CD14-positive monocyte (primary cell): Measurements from ENCODE around the gene AGPAT2. TPM values are rescaled to one million over a fixed set of nuclear protein-coding genes. Genes with fewer than 3 reads are reported as not detected.

Experiments used
- DNase-seq, 3 donors: peaks; one replicate each; pipeline ENCODE4 v3.0.0-alpha.2; 2011 to 2022
- H2AFZ ChIP-seq: 2 replicates; pipeline ENCODE4 v1.6.0; 2012; ENCODE audit warnings: mild to moderate bottlenecking, low read depth, low read length, inconsistent platforms; ENCODE audit not compliant: insufficient read depth, poor library complexity, severe bottlenecking
- H3K27ac ChIP-seq, 2 donors: 1 replicate in 1 of 2; 2 replicates in 1 of 2; pipeline ENCODE4 v1.5.1; 2012 to 2013; ENCODE audit warnings: low read length in 2 of 2, control low read depth in 1 of 2, inconsistent platforms in 1 of 2, low read depth in 1 of 2, mild to moderate bottlenecking in 1 of 2
- H3K27me3 ChIP-seq, 2 donors: one replicate each; pipeline versions ENCODE4 v1.6.0 to v1.6.1; 2011 to 2013; ENCODE audit warnings: low read length in 2 of 2; ENCODE audit not compliant: control insufficient read depth in 2 of 2, insufficient read depth in 2 of 2
- H3K36me3 ChIP-seq, 2 donors: replicated peaks in 1 of 2; 1 replicate in 1 of 2; 2 replicates in 1 of 2; pipeline versions ENCODE4 v1.5.1 to v1.6.1; 2012 to 2013; ENCODE audit warnings: low read length in 2 of 2, control low read depth in 1 of 2, inconsistent platforms in 1 of 2, mild to moderate bottlenecking in 1 of 2; ENCODE audit not compliant: insufficient read depth in 2 of 2, control insufficient read depth in 1 of 2
- H3K4me1 ChIP-seq, 2 donors: 1 replicate in 1 of 2; 2 replicates in 1 of 2; pipeline versions ENCODE4 v1.5.1 to v1.6.1; 2012 to 2013; ENCODE audit warnings: low read length in 2 of 2, control low read depth in 1 of 2, inconsistent platforms in 1 of 2, mild to moderate bottlenecking in 1 of 2, moderate library complexity in 1 of 2; ENCODE audit not compliant: insufficient read depth in 2 of 2, control insufficient read depth in 1 of 2
- H3K4me2 ChIP-seq: replicated peaks from 2 replicates; pipeline ENCODE3; 2012; ENCODE audit warnings: low read length, moderate library complexity, mild to moderate bottlenecking; ENCODE audit not compliant: poor library complexity, severe bottlenecking; ENCODE audit errors: extremely low read depth
- H3K4me3 ChIP-seq, 3 experiments: fragments of 200-600 bp in 1 of 3; sonication (generic) in 1 of 3; replicated peaks in 1 of 3; 1 replicate in 2 of 3; 2 replicates in 1 of 3; pipeline ENCODE4 v1.5.1; 2011 to 2013; ENCODE audit warnings: low read length in 3 of 3, mild to moderate bottlenecking in 3 of 3, control low read depth in 2 of 3, low read depth in 2 of 3, inconsistent platforms in 1 of 3, moderate library complexity in 1 of 3
- H3K79me2 ChIP-seq: 2 replicates; pipeline ENCODE4 v1.6.0; 2012; ENCODE audit warnings: mild to moderate bottlenecking, control low read depth, inconsistent platforms, low read length, moderate library complexity; ENCODE audit not compliant: insufficient read depth
- H3K9ac ChIP-seq: 2 replicates; pipeline ENCODE4 v1.6.0; 2017; ENCODE audit warnings: low read length, mild to moderate bottlenecking; ENCODE audit not compliant: insufficient read depth, poor library complexity, severe bottlenecking
- H3K9me3 ChIP-seq, 2 donors: replicated peaks in 1 of 2; 1 replicate in 1 of 2; 2 replicates in 1 of 2; pipeline versions ENCODE4 v1.5.1 to v1.6.1; 2012 to 2013; ENCODE audit warnings: low read length in 2 of 2, control low read depth in 1 of 2; ENCODE audit not compliant: control insufficient read depth in 1 of 2, insufficient read depth in 1 of 2
- H4K20me1 ChIP-seq: 2 replicates; pipeline ENCODE4 v1.6.0; 2012; ENCODE audit warnings: mild to moderate bottlenecking, low read length, control low read depth, moderate library complexity; ENCODE audit not compliant: insufficient read depth
- H3K27ac Mint-ChIP-seq, 7 donors: one replicate each; pipeline ENCODE4 v1.8.0; 2020; ENCODE audit warnings: mild to moderate bottlenecking in 7 of 7, mixed read lengths in 7 of 7, moderate library complexity in 6 of 7, inconsistent platforms in 2 of 7
- H3K27me3 Mint-ChIP-seq, 3 donors: one replicate each; pipeline ENCODE4 v1.8.0; 2021 to 2022; ENCODE audit warnings: low read depth in 3 of 3, mild to moderate bottlenecking in 3 of 3, mixed read lengths in 3 of 3, moderate library complexity in 3 of 3, inconsistent platforms in 1 of 3
- H3K36me3 Mint-ChIP-seq, 2 donors: one replicate each; pipeline ENCODE4 v1.8.0; 2020; ENCODE audit warnings: mixed read lengths in 2 of 2, inconsistent platforms in 1 of 2, mild to moderate bottlenecking in 1 of 2
- H3K4me1 Mint-ChIP-seq: one replicate; pipeline ENCODE4 v1.8.0; 2020; ENCODE audit warnings: mild to moderate bottlenecking, mixed read lengths
- H3K4me3 Mint-ChIP-seq, 2 donors: one replicate each; pipeline ENCODE4 v1.8.0; 2020; ENCODE audit warnings: mild to moderate bottlenecking in 2 of 2, mixed read lengths in 2 of 2, moderate library complexity in 1 of 2
- H3K9me3 Mint-ChIP-seq, 7 donors: one replicate each; pipeline ENCODE4 v1.8.0; 2020 to 2022; ENCODE audit warnings: mixed read lengths in 7 of 7, mild to moderate bottlenecking in 6 of 7, moderate library complexity in 6 of 7, inconsistent platforms in 2 of 7
- WGBS: methylation state at CpG from one replicate; pipeline ENCODE4 v1.1.5; 2013; ENCODE audit warnings: missing lambda C conversion rate; ENCODE audit not compliant: insufficient coverage; 5-methylcytosine and 5-hydroxymethylcytosine counted together
- intact Hi-C, 2 donors: fragments of 100-400 bp; cut with micrococcal nuclease; formaldehyde crosslinking; loops; one replicate each; pipeline versions ENCODE4 v1.15.0 to v1.15.1; 2023
- polyA plus RNA-seq, 3 donors: library from polyadenylated mRNA; depleted of rRNA in 1 of 3; unstranded in 2 of 3; stranded (reverse) in 1 of 3; fragments of 300-500 nt in 2 of 3; fragments of >200 nt in 1 of 3; fragmentation: Illumina TruSeq in 2 of 3; gene quantifications; 1 replicate in 2 of 3; 2 replicates in 1 of 3; pipeline ENCODE4 v1.2.3, GENCODE V29; 2012 to 2021
- TF ChIP-seq, protein P1 (sequence below): fragments of 200-600 bp; IDR thresholded peaks from one replicate; pipeline ENCODE4 v1.8.0; 2022; ENCODE audit warnings: antibody characterized with exemption, mild to moderate bottlenecking

Gene AGPAT2
- polyA plus RNA-seq, 3 donors, result 80.1 to 139 (median 116) TPM

- H3K9ac ChIP-seq, result no peak overlapping the region
- no peak overlapping the region for H2AFZ ChIP-seq
- H3K27me3 ChIP-seq, result peaks cover 46 to 81% of the 10 kb centered on the region in 2 donors
- Mint-ChIP-seq H3K27me3 (peaks cover 69 to 89% (median 71%) of the 10 kb centered on the region in 3 donors), H3K4me3 (no peak overlapping the region), H3K27ac (no peak overlapping the region), H3K4me1 (peaks cover 8% of the 10 kb centered on the region), H3K36me3 (no peaks in the 10 kb centered on the region), H3K9me3 (peaks cover 0 to 12% (median 7%) of the 10 kb centered on the region in 7 donors)
- H3K9me3 ChIP-seq, result no peaks in the 10 kb centered on the region
- WGBS, result under 1% methylated on average over 106 of the region's 109 CpGs
- H3K4me2 ChIP-seq, result peak overlapping the region; percentile 65
- TF ChIP-seq, protein P1, sequence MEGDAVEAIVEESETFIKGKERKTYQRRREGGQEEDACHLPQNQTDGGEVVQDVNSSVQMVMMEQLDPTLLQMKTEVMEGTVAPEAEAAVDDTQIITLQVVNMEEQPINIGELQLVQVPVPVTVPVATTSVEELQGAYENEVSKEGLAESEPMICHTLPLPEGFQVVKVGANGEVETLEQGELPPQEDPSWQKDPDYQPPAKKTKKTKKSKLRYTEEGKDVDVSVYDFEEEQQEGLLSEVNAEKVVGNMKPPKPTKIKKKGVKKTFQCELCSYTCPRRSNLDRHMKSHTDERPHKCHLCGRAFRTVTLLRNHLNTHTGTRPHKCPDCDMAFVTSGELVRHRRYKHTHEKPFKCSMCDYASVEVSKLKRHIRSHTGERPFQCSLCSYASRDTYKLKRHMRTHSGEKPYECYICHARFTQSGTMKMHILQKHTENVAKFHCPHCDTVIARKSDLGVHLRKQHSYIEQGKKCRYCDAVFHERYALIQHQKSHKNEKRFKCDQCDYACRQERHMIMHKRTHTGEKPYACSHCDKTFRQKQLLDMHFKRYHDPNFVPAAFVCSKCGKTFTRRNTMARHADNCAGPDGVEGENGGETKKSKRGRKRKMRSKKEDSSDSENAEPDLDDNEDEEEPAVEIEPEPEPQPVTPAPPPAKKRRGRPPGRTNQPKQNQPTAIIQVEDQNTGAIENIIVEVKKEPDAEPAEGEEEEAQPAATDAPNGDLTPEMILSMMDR, result no peak
- no peaks in the 10 kb centered on the region for H4K20me1 ChIP-seq
- H3K36me3 ChIP-seq, result no peaks in the 10 kb centered on the region
- peaks cover 4 to 19% of the 10 kb centered on the region in 2 donors for H3K4me1 ChIP-seq
- H3K4me3 ChIP-seq, result no peak overlapping the region
- intact Hi-C loops, result no loop called here
- no peak overlapping the region for H3K27ac ChIP-seq
- no peaks in the 10 kb centered on the region for H3K79me2 ChIP-seq
- DNase-seq, result no peak
Measured at GRCh38 chr9:136665704-136666371, 21.4 kb downstream of the AGPAT2 start.

- no peaks in the 10 kb centered on the region for H3K79me2 ChIP-seq
- intact Hi-C loops, result no loop called here
- H3K4me1 ChIP-seq, result peaks cover 4 to 19% of the 10 kb centered on the region in 2 donors
- no peak overlapping the region for H3K27ac ChIP-seq
- peak overlapping the region in 1 of 3 experiments; percentile 61 for H3K4me3 ChIP-seq
- peaks cover 0 to 1% of the 10 kb centered on the region in 2 donors for H3K9me3 ChIP-seq
- peak overlapping the region; percentile 29 for H2AFZ ChIP-seq
- peaks cover 50 to 84% of the 10 kb centered on the region in 2 donors for H3K27me3 ChIP-seq
- H3K9ac ChIP-seq, result no peak overlapping the region
- no peaks in the 10 kb centered on the region for H3K36me3 ChIP-seq
- Mint-ChIP-seq H3K27me3 (peaks cover 73 to 89% (median 75%) of the 10 kb centered on the region in 3 donors), H3K9me3 (peaks cover 0 to 12% (median 7%) of the 10 kb centered on the region in 7 donors), H3K36me3 (no peaks in the 10 kb centered on the region), H3K4me1 (peaks cover 8% of the 10 kb centered on the region), H3K27ac (no peak overlapping the region), H3K4me3 (peak overlapping the region; percentile 67 to 78)
- peak overlapping the region; percentile 65 for H3K4me2 ChIP-seq
- no peaks in the 10 kb centered on the region for H4K20me1 ChIP-seq
- peak in 2 of 3 donors; percentile 21 to 42 for DNase-seq
- under 1% methylated on average over 49 of the region's 49 CpGs for WGBS
- TF ChIP-seq, protein P1, result peak; percentile 66
Measured at GRCh38 chr9:136665111-136665703, 22.1 kb downstream of the AGPAT2 start.
